K562 (cell line): ENCODE data around the gene GNG14. TPM values are rescaled to one million over a fixed set of nuclear protein-coding genes. Genes with fewer than 3 reads are reported as not detected.

Experiments
- ATAC-seq: fragments of 200-7000 bp; cut with Tn5 transposase; 3 replicates; pipeline ENCODE4 v1.9.1; 2020; ENCODE audit warnings: moderate library complexity
- BruUV-seq: library from RNA; stranded (reverse); fragments of 400-500 nt; replicated peaks from 2 replicates; lab custom pipeline; 2021; lab: Mats Ljungman, UMichigan
- CTCF ChIA-PET: fragments of 300-600 bp; formaldehyde crosslinking; extraction: SDS; loops from one replicate; lab custom pipeline; 2021; ENCODE audit warnings: low intra/inter-chr PET ratio; lab: Yijun Ruan, JAX
- POLR2A ChIA-PET: fragments of 300-600, 350-650 bp; sonication (Branson Sonifier 250); formaldehyde crosslinking; extraction: SDS; loops from one replicate; lab custom pipeline; 2021; ENCODE audit warnings: antibody characterized with exemption, inconsistent platforms; lab: Yijun Ruan, JAX
- DNase-seq, 4 experiments: peaks; one replicate each; pipeline versions ENCODE4 v3.0.0 to v3.0.0-alpha.2; 2011 to 2018; ENCODE audit warnings: low spot score in 3 of 4, mixed read lengths in 3 of 4; ENCODE audit errors: extremely low read depth in 1 of 4
- FAIRE-seq: peaks from 2 replicates; lab custom pipeline; 2011; peaks lifted over from hg19 to GRCh38; lab: Jason Lieb, UNC
- H2AFZ ChIP-seq: 2 replicates; pipeline ENCODE4 v1.6.0; 2011; ENCODE audit warnings: low read depth, low read length, control low read depth, inconsistent platforms
- H3K27ac ChIP-seq: fragments of 200-600 bp; 3 replicates; pipeline ENCODE4 v1.8.0; 2011; ENCODE audit warnings: low read depth, mild to moderate bottlenecking, control low read depth, inconsistent platforms, low read length, moderate library complexity, mixed read lengths; ENCODE audit errors: extremely low read depth
- H3K27me3 ChIP-seq, 2 experiments: fragments of 300-600 bp in 1 of 2; 2 replicates in 1 of 2; 3 replicates in 1 of 2; pipeline versions ENCODE4 v1.6.0 to v1.8.0; 2011; ENCODE audit warnings: inconsistent platforms in 2 of 2, low read length in 2 of 2, mild to moderate bottlenecking in 1 of 2, mixed read lengths in 1 of 2, moderate library complexity in 1 of 2; ENCODE audit not compliant: control insufficient read depth in 2 of 2, insufficient read depth in 2 of 2
- H3K36me3 ChIP-seq: fragments of 300-600 bp; 3 replicates; pipeline ENCODE4 v1.8.0; 2011; ENCODE audit warnings: mild to moderate bottlenecking, low read length, inconsistent platforms; ENCODE audit not compliant: control insufficient read depth, insufficient read depth
- H3K4me1 ChIP-seq, 2 experiments: fragments of 200-600 bp in 1 of 2; replicated peaks in 1 of 2; 2 replicates in 1 of 2; 3 replicates in 1 of 2; pipeline versions ENCODE4 v1.5.1 to v1.8.0; 2011; ENCODE audit warnings: inconsistent platforms in 2 of 2, low read length in 2 of 2, mild to moderate bottlenecking in 1 of 2, mixed read lengths in 1 of 2, moderate library complexity in 1 of 2; ENCODE audit not compliant: control insufficient read depth in 2 of 2, insufficient read depth in 2 of 2
- H3K4me2 ChIP-seq: 2 replicates; pipeline ENCODE4 v1.6.1; 2011; ENCODE audit warnings: low read length, control low read depth, inconsistent platforms, mixed read lengths; ENCODE audit not compliant: insufficient read depth
- H3K4me3 ChIP-seq: fragments of 200-600 bp; sonication (generic), shearing (Covaris generic); 2 replicates; pipeline ENCODE4 v1.5.1; 2016; ENCODE audit warnings: control low read depth, inconsistent platforms
- H3K79me2 ChIP-seq: fragments of 200-600 bp; 3 replicates; pipeline ENCODE4 v1.8.0; 2011; ENCODE audit warnings: low read length, inconsistent platforms; ENCODE audit not compliant: control insufficient read depth, insufficient read depth
- H3K9ac ChIP-seq, 2 experiments: 2 replicates each; pipeline versions ENCODE4 v1.6.0 to v1.6.1; 2011; ENCODE audit warnings: low read depth in 2 of 2, low read length in 2 of 2, control low read depth in 1 of 2, inconsistent platforms in 1 of 2, mild to moderate bottlenecking in 1 of 2, mixed read lengths in 1 of 2; ENCODE audit not compliant: insufficient read depth in 1 of 2
- H3K9me1 ChIP-seq: one replicate; pipeline ENCODE4 v1.6.0; 2011; ENCODE audit warnings: inconsistent platforms, mild to moderate bottlenecking, low read length, moderate library complexity; ENCODE audit not compliant: control insufficient read depth, insufficient read depth
- H3K9me3 ChIP-seq: replicated peaks from 2 replicates; pipeline ENCODE4 v1.5.1; 2011; ENCODE audit warnings: low read depth, low read length, inconsistent platforms; ENCODE audit not compliant: control insufficient read depth, insufficient read depth
- H4K20me1 ChIP-seq: replicated peaks from 2 replicates; pipeline ENCODE4 v1.6.1; 2011; ENCODE audit warnings: low read length, inconsistent platforms, mixed read lengths; ENCODE audit not compliant: control insufficient read depth, insufficient read depth
- FOXA3 ChIP-seq, 2 experiments: fragments of 450-650 bp in 1 of 2; sonication (generic) in 1 of 2; formaldehyde crosslinking; IDR thresholded peaks in 1 of 2; conservative IDR thresholded peaks in 1 of 2; 2 replicates each; pipeline versions ENCODE4 v1.4.0 to v1.8.0; 2020 to 2022; ENCODE audit warnings: mild to moderate bottlenecking in 2 of 2, missing genetic modification reagents in 1 of 2
- GTF2E2 ChIP-seq: fragments of 200-800 bp; sonication (Bioruptor generic); IDR thresholded peaks from 2 replicates; pipeline ENCODE4 v1.6.1; 2016; ENCODE audit warnings: missing genetic modification characterization, missing compliant biosample characterization
- HLTF ChIP-seq: fragments of 450-650 bp; IDR thresholded peaks from 2 replicates; pipeline ENCODE4 v1.6.1; 2016
- HMG20A ChIP-seq: fragments of 450-650 bp; formaldehyde crosslinking; conservative IDR thresholded peaks from 2 replicates; pipeline ENCODE4 v1.4.0; 2020; ENCODE audit warnings: mild to moderate bottlenecking, mixed read lengths
- NFIC ChIP-seq: fragments of 450-650 bp; IDR thresholded peaks from 2 replicates; pipeline ENCODE4 v1.6.1; 2017; ENCODE audit warnings: mild to moderate bottlenecking, inconsistent platforms
- NFIX ChIP-seq: fragments of 250-450 bp; sonication (Bioruptor Pico); IDR thresholded peaks from 2 replicates; pipeline ENCODE4 v1.4.0; 2020; ENCODE audit warnings: low read depth, mild to moderate bottlenecking, moderate library complexity
- POLR2G ChIP-seq: fragments of 200-400 bp; formaldehyde crosslinking; IDR thresholded peaks from 2 replicates; pipeline ENCODE4 v1.6.1; 2017; ENCODE audit warnings: low read depth, mild to moderate bottlenecking, antibody characterized with exemption, low read length, moderate library complexity
- SETDB1 ChIP-seq: IDR thresholded peaks from one replicate; pipeline ENCODE4 v1.6.1; 2012; ENCODE audit warnings: low read length, control low read depth, inconsistent platforms
- TAF9B ChIP-seq: fragments of 450-650 bp; IDR thresholded peaks from 2 replicates; pipeline ENCODE4 v1.6.1; 2018; ENCODE audit warnings: mild to moderate bottlenecking; ENCODE audit not compliant: partially characterized antibody
- ZNF212 ChIP-seq: fragments of 450-650 bp; formaldehyde crosslinking; IDR thresholded peaks from 2 replicates; pipeline ENCODE4 v1.4.0; 2020; ENCODE audit warnings: mild to moderate bottlenecking
- ZNF311 ChIP-seq: fragments of 250-450 bp; sonication (Bioruptor Pico); IDR thresholded peaks from 2 replicates; pipeline ENCODE4 v1.4.0; 2020; ENCODE audit warnings: mild to moderate bottlenecking, moderate library complexity
- ZNF445 ChIP-seq: fragments of 250-450 bp; sonication (Bioruptor Pico); IDR thresholded peaks from 2 replicates; pipeline ENCODE4 v1.4.0; 2020; ENCODE audit warnings: low read depth, mild to moderate bottlenecking, moderate library complexity
- WGBS: fragments of 100-300 bp; shearing (Covaris generic); methylation state at CpG from one replicate; pipeline ENCODE4 v1.1.6; 2016; ENCODE audit warnings: low coverage, mixed read lengths; ENCODE audit not compliant: insufficient coverage; ENCODE audit errors: missing lambda C conversion rate; 5-methylcytosine and 5-hydroxymethylcytosine counted together
- in situ Hi-C: fragments of 300-500 bp; cut with MboI; formaldehyde crosslinking; loops from 4 replicates; pipeline ENCODE4 v1.15.0; 2018; ENCODE audit warnings: inconsistent platforms, mixed read lengths
- intact Hi-C: fragments of 100-400 bp; cut with micrococcal nuclease; formaldehyde crosslinking; loops from 2 replicates; pipeline ENCODE4 v1.14.2; 2022
- polyA plus RNA-seq, 8 experiments: library from polyadenylated mRNA; depleted of rRNA in 4 of 8; stranded (reverse) in 5 of 8; unstranded in 3 of 8; fragments of >200 nt; fragmentation: Nextera tagmentation in 2 of 8; fragmentation: Illumina TruSeq in 1 of 8; extraction: Ambion mirVana in 2 of 8; extraction: Trizol in 1 of 8; gene quantifications; 2 replicates each; pipeline versions ENCODE4 v1.2.1 to v1.2.3, GENCODE V29; 2011 to 2014; ENCODE audit warnings: inconsistent platforms in 1 of 8, missing spikeins in 1 of 8
- total RNA-seq, 7 experiments: library from RNA; depleted of rRNA in 6 of 7; stranded (reverse); fragments of >200 nt in 6 of 7; fragmentation: Illumina TruSeq in 2 of 7; extraction: Trizol in 2 of 7; gene quantifications; 2 replicates each; pipeline versions ENCODE4 v1.2.1 to v1.2.3, GENCODE V29; 2011 to 2021; ENCODE audit warnings: low replicate concordance in 1 of 7
- TF ChIP-seq, protein P1 (sequence below): fragments of 450-650 bp; formaldehyde crosslinking; IDR thresholded peaks from 2 replicates; pipeline ENCODE4 v1.4.0; 2020; ENCODE audit warnings: mild to moderate bottlenecking, moderate library complexity
- TF ChIP-seq, protein P2 (sequence below): fragments of 250-450 bp; sonication (Bioruptor Pico); IDR thresholded peaks from 2 replicates; pipeline ENCODE4 v1.8.0; 2021; ENCODE audit warnings: borderline replicate concordance, mild to moderate bottlenecking, moderate library complexity; ENCODE audit not compliant: poor library complexity, severe bottlenecking

GNG14 gene
- total and polyA plus RNA-seq, 9 of the 15 experiments (the other 6 are each of a cell fraction or from before 2014, with no cell fraction given): not detected

DNA sequence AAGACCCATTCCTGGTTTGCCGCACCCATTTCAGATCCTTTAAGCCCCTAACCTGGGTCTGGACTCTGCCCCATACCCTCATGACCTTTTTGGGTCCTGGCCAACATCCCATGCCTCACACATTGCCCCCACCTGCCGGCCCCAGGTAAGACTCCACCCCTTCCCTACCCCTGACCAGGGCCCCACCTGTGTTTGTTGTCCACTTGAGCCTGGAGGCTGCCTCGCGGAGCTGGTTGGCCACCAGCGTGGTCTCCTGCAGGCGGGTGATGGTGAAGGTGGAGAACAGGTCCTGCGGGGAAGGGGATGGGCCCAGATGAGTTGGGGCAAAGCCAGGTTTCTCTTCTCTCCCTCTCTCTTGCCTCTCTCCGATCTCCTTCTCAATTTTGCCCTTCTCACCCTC is 40.8 kb upstream of the GNG14 start:
- in situ Hi-C loops: no loop called here
- Histone ChIP-seq H3K4me1 (peaks cover 2 to 27% of the 10 kb centered on the region in 2 experiments; a peak in 4 of 5 replicates), H3K9ac (no peak overlapping the region), H3K27ac (no peak overlapping the region), H3K79me2 (no peaks in the 10 kb centered on the region), H3K36me3 (no peaks in the 10 kb centered on the region; the same call in 2 of the 3 replicates), H3K4me2 (peak overlapping the region; percentile 71), H3K27me3 (no peaks in the 10 kb centered on the region), H2AFZ (no peak overlapping the region), H3K9me3 (no peaks in the 10 kb centered on the region), H3K9me1 (no peaks in the 10 kb centered on the region), H3K4me3 (peak overlapping the region; percentile 48; the same call in 1 of the 2 replicates), H4K20me1 (no peaks in the 10 kb centered on the region)
- ChIA-PET CTCF (interaction anchor here (0.7 kb wide), 1 partner anchor 189 kb away, joined by 3 read pairs; no protein-coding TSS in a partner anchor), POLR2A (interaction anchor here (0.6 kb wide), 1 partner anchor 26 kb away, joined by 4 read pairs; no protein-coding TSS in a partner anchor)
- DNase-seq: no peak
- no peak for FAIRE-seq
- 62% methylated on average over 7 of the region's 8 CpGs for WGBS
- BruUV-seq: no TSS peak
- intact Hi-C loops: no loop called here
- TF ChIP-seq HLTF (no peak), NFIC (peak; percentile 16), POLR2G (peak; percentile 38)
- ATAC-seq: no peak

DNA sequence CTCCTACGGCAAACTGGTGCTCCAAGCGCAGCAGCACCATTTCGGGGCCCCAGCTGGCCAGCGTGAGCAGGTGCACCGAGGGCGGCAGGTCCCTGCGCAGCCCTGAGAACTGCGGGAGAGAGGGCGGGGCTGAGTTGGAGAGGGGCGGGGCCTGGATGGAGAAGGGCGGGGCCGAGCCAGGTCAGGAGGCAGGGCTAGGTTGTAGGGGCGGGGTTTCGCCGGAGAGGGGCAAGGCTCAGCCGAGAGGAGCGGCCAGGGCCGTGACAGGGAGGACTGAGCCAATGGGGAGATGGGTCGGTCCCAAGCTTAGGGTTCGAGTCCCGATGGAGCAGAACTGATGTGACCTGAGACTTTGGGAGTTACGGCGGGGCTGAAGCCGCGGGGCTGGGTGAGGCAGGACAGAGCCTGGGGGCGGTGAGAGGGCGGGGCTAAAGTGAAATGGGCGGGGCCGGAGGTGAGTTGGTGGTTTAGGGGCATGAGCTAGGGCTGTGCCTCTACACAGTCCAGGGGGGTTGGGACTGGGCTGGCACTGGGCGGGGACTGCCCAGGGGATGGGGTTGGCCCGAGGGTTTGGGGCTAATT is 40.2 kb upstream of the GNG14 start:
- CTCF ChIA-PET: interaction anchor here (0.7 kb wide), 1 partner anchor 189 kb away, joined by 3 read pairs; no protein-coding TSS in a partner anchor
- Histone ChIP-seq H2AFZ (peak overlapping the region; percentile 66), H3K4me1 (peaks cover 4 to 27% of the 10 kb centered on the region in 2 experiments; a peak in 4 of 5 replicates), H3K4me2 (peak overlapping the region; percentile 71), H3K36me3 (no peaks in the 10 kb centered on the region; the same call in 2 of the 3 replicates), H3K27me3 (no peaks in the 10 kb centered on the region), H3K9ac (peak overlapping the region in 1 of 2 experiments; percentile 41; a peak in 2 of 4 replicates), H3K79me2 (no peaks in the 10 kb centered on the region), H3K27ac (no peak overlapping the region), H3K4me3 (peak overlapping the region; percentile 48), H4K20me1 (no peaks in the 10 kb centered on the region), H3K9me1 (no peaks in the 10 kb centered on the region), H3K9me3 (no peaks in the 10 kb centered on the region)
- POLR2A ChIA-PET: interaction anchor here (0.6 kb wide), 1 partner anchor 25 kb away, joined by 4 read pairs; no protein-coding TSS in a partner anchor
- ATAC-seq (peak; percentile 98), FAIRE-seq (peak; percentile 82), DNase-seq (peak; percentile 78 to 94 (median 90))
- in situ Hi-C loops (no loop called here), intact Hi-C loops (no loop called here)
- 26% methylated on average over 17 of the region's 31 CpGs for WGBS
- BruUV-seq: no TSS peak
- TF ChIP-seq, protein P1, sequence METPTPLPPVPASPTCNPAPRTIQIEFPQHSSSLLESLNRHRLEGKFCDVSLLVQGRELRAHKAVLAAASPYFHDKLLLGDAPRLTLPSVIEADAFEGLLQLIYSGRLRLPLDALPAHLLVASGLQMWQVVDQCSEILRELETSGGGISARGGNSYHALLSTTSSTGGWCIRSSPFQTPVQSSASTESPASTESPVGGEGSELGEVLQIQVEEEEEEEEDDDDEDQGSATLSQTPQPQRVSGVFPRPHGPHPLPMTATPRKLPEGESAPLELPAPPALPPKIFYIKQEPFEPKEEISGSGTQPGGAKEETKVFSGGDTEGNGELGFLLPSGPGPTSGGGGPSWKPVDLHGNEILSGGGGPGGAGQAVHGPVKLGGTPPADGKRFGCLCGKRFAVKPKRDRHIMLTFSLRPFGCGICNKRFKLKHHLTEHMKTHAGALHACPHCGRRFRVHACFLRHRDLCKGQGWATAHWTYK (CRISPR knock-in tag): no peak
- TF ChIP-seq GTF2E2: no peak
- no peak for TF ChIP-seq ZNF445 (CRISPR knock-in tag)
- no peak for TF ChIP-seq NFIX (CRISPR knock-in tag)
- TF ChIP-seq HMG20A (CRISPR knock-in tag): no peak
- no peak for TF ChIP-seq TAF9B
- no peak for TF ChIP-seq ZNF311
- TF ChIP-seq ZNF212 (CRISPR knock-in tag): no peak
- TF ChIP-seq SETDB1: no peak
- TF ChIP-seq, protein P2, sequence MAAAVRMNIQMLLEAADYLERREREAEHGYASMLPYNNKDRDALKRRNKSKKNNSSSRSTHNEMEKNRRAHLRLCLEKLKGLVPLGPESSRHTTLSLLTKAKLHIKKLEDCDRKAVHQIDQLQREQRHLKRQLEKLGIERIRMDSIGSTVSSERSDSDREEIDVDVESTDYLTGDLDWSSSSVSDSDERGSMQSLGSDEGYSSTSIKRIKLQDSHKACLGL (CRISPR knock-in tag): no peak
- TF ChIP-seq FOXA3 (CRISPR knock-in tag; conservative IDR thresholded peaks at IDR 0.05 in 1 of 2, IDR thresholded peaks at IDR 0.05 in 1 of 2): no peak
